Middle frontal gyrus (tissue), 1 donor: ENCODE measurements around the gene INSYN2B.

Source experiments
- DNase-seq: peaks from one replicate; pipeline ENCODE4 v3.0.0-alpha.2; 2015; ENCODE audit warnings: low spot score; ENCODE audit errors: extremely low spot score

The INSYN2B gene

DNA sequence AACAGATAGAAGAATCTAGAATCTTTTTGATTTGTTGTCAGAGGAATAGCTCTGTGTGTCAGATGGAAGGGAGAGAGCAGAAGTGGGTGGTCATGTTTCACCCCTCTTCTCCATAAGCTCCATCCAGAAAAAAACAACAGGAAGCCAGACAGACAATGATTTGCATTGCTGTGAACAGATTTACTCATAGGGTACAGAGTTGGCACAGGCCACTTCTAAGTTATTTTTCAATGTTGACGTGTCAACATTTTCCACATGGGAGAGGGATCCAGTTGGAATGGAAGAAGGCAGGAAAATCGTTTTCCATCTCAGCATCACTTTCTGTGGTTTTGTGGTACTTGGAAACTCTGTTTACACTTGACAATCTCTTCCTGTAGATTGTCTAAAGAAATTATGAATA is 86.7 kb downstream of the INSYN2B start:
- no peak for DNase-seq

DNA sequence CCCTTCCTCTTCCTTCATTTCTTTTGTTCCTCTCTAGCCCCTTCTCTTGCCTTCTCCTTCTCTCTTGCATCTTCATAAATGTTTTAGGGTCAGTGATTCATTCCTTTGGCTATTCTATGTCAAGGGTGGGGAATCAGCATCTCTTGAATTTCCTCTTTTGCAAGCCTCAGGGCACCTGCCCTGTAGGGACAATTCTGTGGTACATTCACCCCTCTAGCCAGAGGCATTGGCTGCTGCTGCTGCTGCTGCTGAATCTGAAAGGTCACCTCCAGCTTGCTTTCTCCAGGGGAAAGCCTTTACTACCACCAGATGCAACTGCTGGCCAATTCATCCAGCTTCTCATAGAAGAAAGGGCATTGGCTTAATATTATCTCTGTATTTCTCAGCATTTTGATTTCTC is 87.3 kb downstream of the INSYN2B start:
- no peak for DNase-seq

DNA sequence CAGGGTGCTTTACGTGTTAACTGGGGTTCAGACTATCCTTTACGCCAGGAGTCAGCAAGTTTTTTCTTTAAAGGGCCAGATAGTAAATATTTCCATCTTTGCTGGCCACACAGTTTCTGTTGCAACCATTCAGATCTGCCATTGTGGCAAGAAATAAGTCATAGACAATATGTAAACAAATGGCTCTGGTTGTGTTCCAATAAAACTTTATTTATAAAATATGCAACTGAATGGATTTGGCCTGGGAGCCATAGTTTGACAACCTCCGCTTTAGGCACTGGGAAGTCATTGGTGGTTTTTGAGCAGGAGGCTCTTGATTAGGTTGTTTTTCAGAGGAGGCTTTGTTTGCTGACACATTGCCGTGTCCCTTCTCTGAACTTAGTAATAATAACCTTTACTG is 90.7 kb downstream of the INSYN2B start:
- DNase-seq = no peak

DNA sequence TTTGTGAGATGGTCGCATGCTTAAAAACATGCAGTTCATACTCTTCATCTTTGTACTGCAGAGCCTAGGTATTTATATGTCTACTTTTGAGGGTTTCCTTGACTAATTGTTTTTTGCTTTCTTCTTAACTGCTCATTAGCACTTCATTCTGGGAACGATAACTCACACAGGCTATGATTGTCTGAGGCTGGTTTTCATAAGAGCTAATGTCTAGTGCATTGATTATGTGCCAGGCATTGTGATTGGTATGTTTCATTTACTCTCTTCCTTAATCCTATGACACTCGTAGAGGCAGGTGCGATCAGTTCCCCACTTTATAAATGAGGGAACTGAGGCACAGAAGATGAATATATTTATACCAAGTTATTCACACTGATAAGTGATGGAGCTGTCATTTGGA is 93.6 kb downstream of the INSYN2B start:
- no peak for DNase-seq

DNA sequence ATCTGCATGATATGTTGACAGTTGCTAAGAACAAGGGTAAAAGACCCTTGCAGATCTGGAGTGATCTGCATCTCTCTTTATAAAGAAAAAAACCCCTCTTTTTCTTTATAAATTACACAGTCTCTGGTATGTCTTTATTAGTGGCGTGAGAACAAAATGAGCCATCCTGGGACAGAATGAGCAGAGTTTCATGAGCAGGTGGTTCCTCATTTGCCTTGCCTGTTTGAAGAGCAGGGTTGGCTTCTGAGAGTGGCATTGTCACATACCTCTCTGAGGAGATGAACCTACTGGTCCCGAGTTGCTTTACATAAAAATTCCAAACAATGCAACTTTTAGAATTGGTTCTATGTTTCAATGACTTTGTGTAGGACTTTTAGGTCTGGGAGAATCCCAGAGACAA is 94.3 kb downstream of the INSYN2B start:
- no peak for DNase-seq

DNA sequence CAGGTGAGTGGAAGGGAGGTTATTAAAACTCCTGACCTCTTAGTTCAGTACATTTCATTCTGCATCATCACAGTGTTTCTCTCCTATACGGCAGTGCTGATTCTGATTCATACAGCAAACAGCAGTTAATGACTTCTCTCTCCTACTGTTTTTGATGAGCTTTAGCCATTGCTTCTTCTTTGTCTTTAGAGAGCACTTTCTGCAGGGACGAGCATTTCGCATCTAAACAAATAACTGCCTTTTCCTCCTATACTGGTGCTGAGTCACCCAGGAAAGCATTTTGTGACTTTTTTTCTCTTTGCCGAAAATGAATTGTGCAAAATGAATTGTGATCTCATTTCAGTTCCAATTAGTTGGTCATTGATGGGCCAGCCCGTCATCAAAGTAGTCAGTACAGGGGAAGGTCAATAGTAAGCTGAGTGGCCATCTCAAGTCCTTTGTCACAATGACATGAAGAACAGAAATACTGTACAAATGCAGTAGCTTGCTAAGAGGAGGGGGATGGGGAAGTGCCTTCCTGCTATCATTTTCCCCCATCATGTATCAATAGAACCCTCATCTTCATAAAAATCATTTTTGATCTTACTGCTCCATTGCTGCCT is 98.5 kb downstream of the INSYN2B start:
- DNase-seq = no peak

DNA sequence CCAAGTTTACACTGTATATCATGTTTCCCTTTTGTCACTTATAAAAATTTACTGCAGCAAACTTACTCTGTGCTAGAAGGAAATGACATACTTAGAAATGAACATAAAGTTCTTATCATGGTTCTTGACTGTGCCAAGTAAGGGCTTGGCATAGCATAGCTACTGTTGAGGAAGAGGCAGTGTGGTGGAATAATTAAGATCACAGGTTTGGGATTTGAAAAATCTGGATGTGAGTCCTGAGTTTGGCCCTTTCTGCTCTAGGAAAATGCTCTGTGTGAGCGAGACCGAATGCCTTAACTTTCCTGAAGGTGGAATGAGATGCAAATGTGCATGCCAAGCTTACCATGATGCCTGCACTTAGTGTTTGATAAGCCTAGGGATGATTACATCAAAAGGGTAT is 99.5 kb downstream of the INSYN2B start:
- DNase-seq = no peak

DNA sequence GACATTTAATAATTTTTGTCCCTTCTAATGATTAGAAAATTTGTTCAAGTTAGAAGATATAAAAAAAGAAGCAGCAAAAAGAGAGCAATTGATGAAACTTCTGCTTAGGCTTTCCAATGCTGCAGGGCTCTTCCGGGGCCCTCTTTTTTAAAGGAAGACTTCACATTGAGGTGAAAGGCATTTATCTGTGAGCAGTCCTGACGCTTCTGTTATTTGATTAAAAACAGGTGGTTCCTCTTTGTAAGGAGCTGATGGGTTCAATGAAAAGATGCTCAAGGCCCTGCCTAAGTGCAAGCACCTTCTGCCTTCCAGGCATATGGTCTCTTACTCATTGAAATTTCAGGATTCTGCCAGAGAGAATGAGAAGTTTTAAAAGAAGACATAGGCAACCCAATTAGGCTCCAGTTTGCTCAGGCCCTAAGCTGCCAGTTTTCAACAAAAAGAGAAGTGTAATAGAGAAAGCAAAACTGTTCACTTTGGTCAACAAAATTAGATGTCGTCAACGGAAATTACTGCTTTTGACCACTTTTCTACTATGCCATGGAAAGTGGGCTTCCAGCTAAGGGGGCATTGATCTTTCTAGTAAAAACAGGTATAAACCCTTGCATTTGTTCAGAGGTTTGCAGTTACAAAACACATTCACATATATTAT is 100.2 kb downstream of the INSYN2B start:
- DNase-seq = no peak

DNA sequence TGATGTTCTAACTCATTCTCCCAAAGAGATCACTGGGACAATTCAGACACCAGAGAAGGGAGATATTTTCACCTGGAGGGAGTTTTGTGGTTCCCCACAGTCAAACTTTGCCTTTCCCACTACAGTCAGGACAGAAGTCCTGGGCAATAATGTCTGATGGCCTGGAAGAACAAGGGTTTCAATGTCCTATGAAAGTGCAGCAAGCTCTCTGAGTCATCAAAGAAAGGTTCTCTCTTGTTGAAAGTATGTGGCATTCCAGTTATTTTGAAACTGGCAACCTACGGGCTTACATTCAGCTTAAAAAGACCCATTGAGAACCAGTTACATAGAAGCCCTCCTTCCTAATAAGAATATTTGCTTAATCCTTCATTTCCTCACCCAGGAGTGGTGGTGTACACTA is 103.9 kb downstream of the INSYN2B start:
- no peak for DNase-seq

DNA sequence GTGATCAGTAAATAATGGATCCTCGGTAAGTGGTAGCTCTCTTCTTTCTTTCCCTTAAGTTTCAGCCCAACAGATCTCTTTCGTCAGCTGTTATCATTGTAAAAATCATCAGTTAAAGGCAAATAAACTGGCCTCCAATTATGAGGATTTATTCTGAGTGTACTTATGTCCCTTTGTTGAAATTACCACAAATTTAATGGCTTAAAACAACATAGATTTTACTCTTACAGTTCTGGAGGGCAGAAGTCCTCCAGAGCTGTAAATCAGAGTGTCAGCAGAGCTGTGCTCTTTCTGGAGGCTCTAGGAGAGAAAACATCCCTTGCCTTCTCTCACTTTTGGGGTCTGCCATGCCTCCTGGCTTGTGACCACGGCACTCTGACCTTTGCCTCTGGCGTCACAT is 104.6 kb downstream of the INSYN2B start:
- no peak for DNase-seq

DNA sequence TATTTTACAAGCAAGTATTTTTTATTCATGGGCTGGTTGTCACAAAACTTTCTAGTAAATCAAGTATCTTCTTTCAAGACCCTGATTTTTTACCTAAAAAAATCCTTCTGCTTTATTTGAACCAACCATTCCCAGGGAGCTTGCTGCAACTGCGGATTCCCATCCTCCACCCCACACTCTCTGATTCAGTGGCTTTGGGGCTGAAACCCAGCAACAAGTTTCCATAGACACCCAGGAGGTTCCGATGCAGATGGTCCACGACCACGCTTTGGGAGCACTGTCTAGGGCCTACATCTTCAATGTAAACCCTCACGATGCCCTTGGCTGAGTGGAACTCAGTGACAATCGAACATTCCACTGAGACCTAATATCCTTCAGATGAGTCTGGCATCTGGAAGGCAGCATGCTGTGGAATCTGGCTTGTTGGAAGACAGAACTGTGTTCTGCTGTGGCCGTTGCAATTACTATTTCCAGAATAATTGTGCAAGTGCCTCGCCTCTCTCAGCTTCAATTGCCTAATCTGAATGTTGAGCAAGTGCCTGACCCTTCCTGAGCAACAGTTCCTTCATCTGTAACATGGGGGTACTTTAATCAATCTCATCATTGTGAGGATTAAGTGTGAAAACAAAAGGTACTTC is 105.1 kb downstream of the INSYN2B start:
- DNase-seq = no peak

DNA sequence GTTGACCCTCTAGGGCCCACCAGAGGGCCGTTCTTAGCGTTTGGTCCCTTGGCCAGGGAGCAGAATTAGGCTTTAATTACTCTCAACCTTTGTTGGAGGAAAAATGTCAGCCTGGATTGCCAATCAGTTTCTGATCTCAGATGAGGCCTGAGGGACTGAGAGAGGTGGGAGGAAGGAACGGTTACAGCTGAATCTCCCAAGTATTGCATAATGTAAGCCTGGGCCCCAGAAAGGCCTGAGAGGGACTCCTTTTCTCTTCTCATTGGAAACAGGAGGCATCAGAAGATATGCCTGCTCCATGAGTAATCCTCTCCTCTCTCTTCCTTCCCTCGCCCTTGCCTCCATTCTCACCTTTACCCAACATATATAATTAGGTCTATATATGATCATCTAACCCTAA is 105.7 kb downstream of the INSYN2B start:
- DNase-seq = no peak

DNA sequence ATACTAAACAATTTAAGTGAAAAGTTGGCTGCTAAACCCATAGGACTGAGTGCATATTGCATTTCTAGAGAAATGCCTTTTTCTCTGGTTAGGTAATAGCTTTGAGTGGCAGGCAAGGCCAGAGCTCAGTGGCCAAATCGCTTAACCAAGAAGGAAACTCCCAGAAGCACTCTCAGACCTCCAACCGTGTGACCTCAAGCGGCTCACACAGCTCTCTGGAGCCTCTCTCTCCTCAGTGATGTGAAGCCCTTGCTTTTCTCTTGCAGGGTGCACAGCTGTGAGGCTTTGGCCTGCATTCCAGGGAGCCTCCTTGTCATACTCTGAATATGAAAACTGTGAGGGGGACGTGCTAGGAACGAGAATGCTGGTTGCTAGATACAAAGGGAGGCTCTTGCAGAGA is 106.7 kb downstream of the INSYN2B start:
- DNase-seq = no peak

DNA sequence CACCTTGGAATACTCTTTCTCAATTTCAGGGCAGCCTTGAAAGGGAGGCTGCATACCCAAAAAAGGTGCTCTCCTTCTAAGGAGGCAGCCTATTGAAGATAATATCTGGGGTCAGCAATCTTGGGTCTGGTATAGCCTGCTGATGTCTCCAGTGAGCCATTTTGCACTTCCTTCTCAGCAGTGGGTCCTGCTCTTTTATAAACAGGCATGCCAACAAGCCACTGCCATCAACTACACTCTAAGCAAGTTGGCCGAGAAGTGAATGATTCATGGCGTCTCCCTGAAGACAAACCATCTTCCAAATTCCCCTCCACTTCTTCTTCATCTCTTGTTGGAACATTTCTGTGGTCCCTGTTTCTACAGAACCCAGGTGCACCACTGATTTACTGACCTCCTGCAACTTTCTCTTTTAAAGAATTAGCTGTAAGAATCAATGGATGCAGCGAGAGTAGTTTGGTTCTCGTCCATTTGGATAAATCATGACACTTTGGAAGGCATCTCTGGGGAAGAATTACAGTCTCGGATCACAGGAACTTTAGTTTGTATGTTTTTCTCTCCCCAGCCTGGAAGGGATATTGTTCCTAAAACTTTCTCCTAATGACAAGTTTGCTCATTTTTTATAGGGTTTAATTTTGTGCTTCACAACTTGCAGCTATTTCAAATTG is 108.3 kb downstream of the INSYN2B start:
- no peak for DNase-seq

DNA sequence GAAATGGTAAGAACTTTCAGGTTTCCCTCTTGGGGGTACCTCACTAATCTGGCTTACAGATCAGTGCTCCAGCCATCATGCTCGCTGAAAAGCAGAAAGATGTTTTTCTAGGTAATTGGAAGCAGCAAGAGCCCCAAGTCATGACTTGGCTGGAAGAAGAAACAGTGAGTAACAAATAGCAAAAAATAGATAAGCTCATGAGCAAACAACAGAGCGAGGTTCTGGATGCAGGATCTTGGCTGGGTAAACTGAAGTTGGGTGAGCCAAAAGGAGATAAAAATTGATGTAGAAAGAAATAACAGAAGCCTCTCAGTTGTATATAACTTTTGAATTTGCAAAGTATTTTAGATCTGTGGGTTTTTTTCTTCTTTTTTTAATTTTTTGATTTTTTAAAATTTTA is 110.1 kb downstream of the INSYN2B start:
- DNase-seq = no peak

DNA sequence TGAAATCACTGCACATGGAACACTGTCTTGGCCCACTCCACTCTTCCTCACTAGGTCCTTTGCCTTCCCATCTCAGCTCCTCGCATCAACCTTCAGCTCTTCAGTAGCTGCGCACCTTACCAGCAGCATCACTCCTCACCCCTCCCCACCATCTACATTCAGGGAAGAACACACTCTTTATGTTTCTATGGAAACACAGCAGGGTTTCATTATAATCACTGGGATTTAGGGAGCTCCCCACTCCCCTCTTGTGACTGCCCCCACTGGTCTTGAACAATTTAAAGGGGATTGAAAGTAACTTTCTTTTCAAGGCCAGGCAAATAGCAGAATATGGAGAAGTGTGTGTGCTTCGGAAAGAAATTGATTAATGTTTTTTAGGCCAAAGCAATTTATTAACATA is 111.2 kb downstream of the INSYN2B start:
- DNase-seq = no peak

DNA sequence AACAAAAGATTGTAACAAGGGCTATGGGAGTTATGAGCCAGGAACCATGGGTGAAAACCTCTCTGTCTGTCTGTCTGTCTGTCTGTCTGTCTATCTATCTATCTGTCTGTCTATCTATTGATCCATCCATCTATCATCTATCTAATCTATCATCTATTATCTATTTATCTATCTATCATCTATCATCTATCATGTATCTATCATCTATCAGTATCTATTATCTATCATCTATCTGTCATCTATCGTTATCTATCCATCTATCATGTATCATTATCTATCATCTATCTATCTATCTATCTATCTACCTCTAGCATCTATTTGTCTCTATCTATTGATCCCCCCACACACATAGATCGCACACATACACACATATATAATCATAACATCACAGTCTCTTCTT is 112.9 kb downstream of the INSYN2B start:
- DNase-seq = no peak

DNA sequence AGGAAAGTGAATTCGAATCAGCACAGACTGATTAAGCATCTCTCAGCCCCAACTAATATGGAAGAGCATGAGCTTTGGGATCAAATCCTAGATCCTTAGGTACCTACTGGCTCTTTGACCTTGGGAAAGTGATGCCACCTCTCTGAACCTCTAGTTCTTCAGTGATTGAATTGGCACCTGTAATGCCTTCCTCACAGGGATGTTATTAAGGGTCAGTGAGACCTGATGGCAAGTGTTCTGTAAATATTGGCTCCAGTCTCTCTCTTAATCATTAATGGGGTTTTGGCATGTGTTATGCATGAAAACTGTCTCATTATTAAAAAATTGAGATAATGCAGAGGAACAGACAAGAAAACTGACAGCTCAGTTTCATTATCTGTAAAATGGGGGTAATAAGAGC is 115.8 kb downstream of the INSYN2B start:
- no peak for DNase-seq

DNA sequence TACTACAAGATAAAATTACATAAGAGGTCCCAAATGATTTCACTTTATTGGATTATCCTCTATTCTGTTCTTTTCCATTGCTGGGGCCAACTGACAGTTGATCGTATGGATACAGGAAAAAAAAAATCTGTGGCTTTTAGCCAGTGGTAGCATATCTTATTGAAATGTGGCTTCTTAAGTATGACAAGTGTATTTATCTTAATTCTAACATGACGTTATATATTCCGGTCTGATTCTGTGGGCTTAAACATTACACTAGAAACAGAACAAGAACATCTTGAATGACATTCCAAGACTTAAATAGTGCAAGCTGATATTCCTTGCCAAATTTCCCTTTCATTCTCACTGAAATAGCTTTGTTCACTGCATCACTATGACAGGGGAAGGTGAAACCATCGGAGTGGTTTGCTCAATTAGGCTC is 117.9 kb downstream of the INSYN2B start:
- no peak for DNase-seq

DNA sequence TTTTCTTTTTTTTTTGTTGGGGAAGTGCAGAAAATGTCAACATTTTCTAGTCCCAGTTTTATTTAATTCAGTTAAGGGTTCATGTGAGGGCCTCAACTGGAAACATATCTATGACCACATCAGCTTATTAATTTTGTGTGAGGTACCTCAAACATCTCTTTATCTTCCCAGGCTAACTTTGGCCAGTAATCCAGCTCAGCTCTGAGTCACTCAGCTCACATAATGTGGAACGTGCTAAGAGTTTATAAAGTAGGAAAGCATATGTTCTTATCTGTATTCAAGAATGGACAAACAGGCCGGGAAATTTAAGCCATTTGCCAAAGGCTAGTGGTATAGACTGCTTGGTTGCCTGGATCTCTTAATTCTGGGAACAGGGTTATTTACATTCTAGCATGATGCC is 118.4 kb downstream of the INSYN2B start:
- no peak for DNase-seq

DNA sequence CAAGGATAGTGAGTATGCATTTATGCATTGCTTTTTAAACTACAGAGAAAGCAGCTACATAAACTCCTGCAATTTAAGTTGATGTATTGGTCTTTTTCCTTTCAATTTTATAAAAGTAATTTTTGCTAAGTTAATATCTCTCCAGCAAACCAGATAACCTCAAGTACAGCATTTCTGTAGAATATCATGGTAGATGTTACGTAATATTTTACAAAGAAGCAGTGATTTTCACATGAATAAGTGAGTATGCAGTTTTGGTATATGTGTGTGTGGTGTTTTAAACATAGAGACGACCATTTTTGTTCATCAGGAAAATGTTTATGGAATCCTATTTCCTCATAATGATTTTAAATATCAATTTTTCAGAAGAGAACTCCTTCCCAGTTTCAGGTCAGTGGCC is 118.9 kb downstream of the INSYN2B start:
- DNase-seq = no peak

DNA sequence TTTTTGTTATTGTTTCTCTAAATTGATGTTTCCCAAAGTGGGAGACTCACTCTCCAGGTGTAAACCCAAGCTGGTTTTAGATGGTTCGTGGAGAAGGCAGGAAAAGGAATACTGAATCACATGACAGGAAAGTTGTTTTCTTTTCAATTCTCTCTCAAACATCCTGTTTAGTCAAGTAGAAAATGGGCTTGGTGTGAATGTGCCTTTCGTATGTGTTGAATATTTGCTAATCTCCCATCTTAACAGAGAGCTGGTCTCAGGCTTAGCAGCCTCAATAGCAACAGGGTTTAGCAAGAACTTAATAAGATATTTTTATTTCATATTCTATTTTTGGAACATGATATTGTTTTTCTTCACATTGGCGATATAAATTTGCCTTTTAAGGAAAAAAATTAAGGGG is 119.7 kb downstream of the INSYN2B start:
- no peak for DNase-seq

DNA sequence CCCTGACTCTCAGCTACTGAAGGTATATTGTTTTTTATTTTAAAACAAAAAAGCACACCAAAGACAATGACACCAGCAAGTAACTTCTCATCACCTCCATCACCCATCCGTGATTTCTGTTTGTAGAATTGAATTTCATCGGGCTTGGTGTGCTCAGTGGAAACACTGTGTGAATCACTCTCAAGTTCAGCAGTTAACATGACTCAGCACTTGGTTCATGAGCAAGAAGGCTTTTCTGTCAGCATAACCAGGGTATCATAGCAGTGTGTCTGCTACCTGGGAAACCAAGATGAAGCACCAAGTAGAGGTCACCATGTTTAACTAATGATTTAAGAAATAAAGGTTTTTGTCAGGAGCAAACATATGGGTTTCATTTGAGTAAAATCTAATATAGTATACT is 123.7 kb downstream of the INSYN2B start:
- DNase-seq = no peak
